Esophagus muscularis mucosa (tissue), 3 donors: ENCODE data around the gene CCDC102B.

Source experiments
- CTCF ChIP-seq, 3 experiments: fragments of 200-600 bp in 2 of 3; fragments of 450-650 bp in 1 of 3; sonication (generic) in 2 of 3; IDR thresholded peaks; one replicate each; pipeline ENCODE4 v1.5.1; 2017 to 2019; ENCODE audit warnings: antibody characterized with exemption in 3 of 3, mild to moderate bottlenecking in 2 of 3, moderate library complexity in 1 of 3
- POLR2A ChIP-seq: fragments of 450-650 bp; IDR thresholded peaks from one replicate; pipeline ENCODE4 v1.6.1; 2017; ENCODE audit warnings: antibody characterized with exemption, moderate library complexity, mild to moderate bottlenecking, low read depth

- TF ChIP-seq POLR2A (no peak), CTCF (IDR thresholded peaks at IDR 0.05) (no peak)
Measured at GRCh38 chr18:68956650-68957049, 158.8 kb downstream of the CCDC102B start.
